Stimulated activated CD4-positive, alpha-beta T cell treated with anti-CD3 and anti-CD28 coated beads, Interleukin-2, amount 100 ng/mL, for 24 hours (primary cell): ENCODE results near the gene HOXC10.

Experiments
- DNase-seq, 2 donors: peaks; one replicate each; pipeline ENCODE4 v3.0.0-alpha.2; 2020

Gene HOXC10

DNA sequence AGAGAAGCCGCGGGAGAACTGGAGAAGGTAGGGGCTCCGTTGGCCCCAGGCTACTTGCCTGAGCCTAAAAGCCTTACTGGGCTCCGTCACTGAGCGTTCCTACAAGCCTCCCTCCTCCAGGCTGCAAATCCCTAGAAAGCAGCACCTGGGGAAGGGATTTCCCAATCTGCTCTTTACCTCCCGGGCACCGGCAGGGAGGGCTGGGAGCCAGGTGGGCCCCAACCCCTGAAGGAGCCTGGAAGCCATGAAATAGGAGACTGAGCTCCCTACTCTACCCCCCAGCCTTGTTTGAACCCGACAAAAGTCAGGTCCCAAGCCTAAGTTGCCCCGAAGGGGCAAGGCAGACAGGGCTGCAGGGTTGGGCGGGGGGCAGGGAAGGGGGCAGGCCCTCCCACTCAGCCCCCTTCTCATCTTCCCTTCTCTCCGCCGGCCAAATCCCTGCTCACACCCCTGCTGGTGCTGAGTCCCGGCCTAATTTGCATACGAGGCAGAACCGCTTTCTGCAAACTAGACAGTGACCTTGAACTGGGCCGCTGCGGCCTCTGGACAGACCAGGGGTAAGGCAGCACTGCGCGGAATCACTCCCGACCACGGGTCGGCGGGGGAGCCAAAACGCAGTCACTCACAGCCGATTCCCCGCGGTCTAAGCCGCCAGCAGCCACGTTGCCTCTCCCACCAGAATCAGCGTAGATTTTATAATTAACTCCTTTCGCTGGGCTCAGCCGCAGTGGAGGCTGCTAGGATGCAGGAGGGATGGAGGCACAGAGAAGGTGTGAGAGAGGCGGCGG lies 34.0 kb upstream of the HOXC10 start:
- no peak for DNase-seq

DNA sequence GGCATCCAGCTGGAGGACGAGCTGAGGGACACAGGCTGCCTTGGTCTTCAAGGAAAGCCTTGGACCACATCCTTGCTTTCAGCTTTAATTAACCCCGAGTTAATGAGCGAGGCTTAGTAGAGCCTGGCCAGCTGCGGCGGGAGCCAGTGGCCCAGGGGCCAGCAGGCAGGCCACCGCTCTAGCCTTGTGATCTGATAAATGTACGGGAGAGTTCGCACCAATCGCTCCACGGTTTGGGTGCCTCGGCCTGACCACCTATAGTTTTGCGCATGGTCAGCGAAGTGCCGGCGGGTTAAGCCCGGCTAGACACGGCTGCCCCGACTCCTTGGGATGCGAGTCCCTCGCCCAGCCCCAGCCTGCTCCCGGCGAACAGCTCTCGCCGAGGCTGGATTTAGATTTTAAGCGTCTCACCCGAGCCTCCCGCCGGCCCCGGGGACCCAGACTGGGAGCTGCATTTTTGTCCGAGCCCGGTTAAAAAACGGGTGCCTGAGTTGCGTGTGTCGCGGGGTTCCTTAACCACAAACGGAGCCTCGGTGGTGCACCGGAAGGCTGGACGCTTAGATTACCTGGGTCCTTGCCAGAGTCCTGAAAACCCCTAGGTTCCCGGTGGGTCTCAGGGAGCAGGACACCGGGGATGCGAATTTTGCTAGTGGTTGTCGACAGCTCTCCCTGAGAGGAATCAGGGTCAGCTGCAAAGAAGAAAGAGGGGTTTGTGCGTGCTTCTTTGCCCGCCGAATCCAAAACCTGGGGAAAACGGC lies 33.2 kb upstream of the HOXC10 start:
- no peak for DNase-seq

DNA sequence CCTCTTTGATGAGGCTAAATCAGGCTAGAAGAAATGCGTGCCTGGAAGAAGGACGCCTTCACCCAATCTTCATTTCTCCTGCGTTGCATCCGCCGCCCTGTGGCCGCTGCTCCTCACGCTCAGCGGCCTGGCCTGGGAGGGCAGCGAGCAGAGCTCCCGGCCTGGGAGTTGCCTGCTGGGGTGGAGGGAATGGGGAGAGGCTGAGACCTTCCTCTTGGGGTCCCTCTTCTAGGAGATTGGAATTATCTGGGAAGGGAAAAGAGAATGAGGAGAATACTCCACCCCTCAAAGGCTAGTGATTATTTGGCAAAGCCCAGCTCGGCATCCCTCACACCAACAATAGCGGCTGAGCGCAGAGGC lies 32.6 kb upstream of the HOXC10 start:
- no peak for DNase-seq

DNA sequence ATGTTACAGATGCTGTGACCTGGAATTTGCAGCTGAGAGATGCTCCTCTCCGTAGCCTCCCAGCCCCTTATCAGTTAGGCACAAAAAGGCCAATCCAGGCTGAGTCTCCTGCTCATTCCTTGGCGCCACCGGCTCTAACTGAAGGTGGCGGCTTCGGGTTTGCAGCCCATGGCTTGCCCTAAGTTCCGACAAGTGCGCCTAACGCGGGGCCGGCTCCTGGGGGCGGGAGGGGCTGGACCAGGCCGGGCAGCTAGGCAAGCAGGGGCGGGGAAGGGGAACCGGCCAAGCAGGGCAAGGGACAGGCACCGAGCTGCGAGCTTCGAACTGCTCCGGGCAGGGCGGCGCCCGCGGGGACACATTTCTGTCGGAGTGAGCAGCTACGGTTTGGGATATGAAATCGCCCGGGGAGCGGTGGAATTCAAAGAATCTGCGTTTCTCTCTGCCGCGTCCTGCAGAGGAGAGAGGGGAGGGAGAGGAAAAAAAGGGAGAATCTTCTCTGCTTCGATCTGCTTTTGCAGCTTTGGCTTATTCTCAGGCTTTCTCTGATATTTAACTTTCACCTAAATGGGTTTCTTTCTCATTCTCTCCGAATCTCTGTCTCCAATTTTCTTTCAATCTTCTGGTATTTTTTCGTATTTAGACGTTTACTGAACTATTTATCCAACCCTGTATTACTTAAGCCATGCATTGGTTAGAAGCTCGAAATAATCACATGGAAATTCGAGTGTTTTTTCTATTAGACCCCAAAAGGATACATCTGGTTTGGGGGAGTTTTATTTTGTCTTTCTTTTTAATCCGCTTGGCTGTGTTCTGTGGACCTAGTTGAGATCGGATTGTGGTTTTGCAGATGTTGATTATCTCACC lies 31.8 kb upstream of the HOXC10 start:
- no peak for DNase-seq

DNA sequence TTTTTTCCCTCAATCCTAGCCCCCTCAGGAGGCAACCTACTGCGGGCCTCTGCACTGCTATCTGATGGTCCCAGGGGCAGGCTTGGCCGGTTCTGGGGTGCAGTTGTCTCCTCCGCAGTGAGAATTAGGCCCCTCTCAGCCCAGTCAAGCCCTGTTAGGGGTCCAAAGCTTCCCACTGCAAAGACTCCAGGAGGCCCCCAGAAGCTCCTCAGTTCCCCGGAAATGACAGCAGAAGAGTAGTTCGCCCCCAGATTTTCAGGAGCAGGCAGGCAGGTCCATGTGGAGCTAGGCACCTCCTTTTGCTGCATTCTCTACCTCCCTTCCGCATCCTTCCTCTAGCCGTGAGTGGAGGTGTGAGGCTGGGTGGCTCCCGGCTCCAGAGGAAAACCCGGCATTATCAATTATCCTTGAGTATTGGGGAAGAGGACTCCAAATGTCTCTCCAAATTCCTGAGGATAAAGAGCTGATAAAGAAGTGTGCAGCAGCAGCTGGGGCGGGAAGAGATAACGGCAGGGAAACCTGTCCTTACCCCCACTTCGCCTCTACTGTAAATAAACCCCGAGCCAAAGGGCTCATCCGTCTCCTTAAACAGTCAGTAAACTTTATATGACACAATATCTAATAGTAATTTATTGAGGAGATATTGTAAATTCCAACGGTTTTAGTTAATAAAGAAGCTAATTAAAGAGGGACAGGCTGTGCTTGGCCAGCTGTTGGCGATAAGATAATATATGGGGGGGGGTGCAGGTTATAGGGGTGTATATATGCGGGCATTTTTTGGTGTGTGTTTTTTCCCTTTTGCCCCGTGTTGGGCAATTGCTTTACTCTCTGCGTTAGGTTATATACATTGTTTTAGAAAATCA lies 30.9 kb upstream of the HOXC10 start:
- no peak for DNase-seq

DNA sequence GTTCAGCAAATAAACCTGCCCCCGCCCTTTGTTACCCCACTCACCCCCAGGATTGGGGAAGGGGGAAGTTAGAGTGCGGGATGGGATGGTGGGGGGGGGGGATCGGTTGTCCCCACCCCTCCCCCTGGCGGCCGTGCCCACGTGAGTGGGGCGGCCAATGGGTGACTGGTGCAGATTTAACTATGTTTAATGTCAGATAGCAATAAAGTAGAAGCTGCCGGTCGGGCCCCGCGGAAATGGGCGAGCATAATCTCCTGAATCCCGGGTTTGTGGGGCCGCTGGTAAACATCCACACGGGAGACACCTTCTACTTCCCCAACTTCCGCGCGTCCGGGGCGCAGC lies 30.3 kb upstream of the HOXC10 start, which contains the start of gene HOXC12:
TSS of gene HOXC12 (plus strand) at position 210 of the 342 bp plus-strand sequence. CDS start at position 237, 27 bp downstream.
- DNase-seq: no peak

DNA sequence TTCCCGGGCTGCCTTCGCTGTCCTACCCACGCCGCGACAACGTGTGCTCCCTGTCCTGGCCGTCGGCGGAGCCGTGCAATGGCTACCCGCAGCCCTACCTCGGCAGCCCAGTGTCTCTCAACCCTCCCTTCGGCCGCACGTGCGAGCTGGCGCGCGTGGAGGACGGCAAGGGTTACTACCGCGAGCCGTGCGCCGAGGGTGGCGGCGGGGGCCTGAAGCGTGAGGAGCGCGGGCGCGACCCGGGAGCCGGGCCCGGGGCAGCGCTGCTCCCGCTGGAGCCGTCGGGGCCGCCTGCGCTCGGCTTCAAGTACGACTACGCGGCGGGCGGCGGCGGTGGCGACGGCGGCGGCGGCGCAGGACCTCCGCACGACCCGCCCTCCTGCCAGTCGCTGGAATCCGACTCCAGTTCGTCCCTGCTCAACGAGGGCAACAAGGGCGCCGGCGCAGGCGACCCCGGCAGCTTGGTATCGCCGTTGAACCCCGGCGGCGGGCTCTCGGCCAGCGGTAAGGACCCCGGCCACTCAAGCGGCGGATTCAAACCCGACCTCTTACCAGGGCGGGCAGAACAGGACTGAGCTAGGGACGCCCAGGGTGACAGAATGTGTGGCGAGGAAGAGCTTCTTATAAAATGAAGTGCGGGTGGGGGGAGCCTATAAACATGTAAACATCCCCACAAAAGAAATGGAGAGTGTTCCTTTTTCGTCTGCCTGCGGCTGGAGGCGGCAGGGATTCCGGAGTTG lies 29.7 kb upstream of the HOXC10 start:
- no peak for DNase-seq

DNA sequence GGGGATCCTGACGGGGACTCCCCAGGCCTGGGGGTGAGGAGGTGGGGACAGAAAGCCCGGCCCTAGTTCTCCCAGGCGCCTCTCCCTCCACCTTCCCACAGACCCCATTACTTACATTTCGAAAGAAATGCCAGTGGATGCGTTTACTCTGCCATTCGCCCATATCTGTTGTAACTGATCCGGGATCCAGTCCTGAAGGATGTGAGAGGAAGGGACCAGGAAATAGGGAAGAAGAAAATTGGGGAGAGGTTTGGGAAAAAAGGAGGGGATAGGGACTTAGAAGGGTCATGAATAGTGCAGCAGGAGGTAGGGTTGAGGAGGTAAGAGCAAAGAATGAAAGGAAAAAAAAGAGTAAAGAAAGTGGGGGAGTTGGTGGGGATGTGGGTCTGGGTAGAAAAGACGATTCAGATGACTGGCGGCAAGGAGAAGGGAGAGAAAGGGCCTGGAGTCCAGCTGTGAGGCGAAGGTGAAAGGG lies 29.1 kb upstream of the HOXC10 start:
- DNase-seq: no peak

DNA sequence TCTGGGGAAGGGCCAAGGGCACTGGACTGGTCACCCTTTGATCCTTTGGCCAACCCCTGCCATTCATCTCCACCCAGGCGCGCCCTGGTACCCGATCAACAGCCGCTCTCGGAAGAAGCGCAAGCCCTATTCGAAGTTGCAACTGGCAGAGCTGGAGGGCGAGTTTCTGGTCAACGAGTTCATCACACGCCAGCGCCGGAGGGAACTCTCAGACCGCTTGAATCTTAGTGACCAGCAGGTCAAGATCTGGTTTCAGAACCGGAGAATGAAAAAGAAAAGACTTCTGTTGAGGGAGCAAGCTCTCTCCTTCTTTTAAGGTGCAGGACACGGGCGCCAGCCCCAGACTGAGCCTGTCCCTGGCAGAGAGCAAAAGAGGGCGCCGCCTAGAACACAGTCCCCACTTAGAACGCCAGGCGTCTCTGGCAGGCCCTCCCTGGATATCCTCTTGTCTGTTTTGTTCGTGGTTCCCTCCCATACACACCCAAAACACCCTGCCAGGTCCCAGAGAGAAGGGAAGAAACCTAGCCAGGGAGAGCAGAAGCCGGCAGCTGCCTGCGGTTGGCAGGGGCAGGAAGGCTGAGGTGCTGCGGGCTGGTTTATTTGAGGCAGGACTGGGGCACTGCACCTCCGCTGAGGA lies 28.6 kb upstream of the HOXC10 start:
- DNase-seq: no peak

DNA sequence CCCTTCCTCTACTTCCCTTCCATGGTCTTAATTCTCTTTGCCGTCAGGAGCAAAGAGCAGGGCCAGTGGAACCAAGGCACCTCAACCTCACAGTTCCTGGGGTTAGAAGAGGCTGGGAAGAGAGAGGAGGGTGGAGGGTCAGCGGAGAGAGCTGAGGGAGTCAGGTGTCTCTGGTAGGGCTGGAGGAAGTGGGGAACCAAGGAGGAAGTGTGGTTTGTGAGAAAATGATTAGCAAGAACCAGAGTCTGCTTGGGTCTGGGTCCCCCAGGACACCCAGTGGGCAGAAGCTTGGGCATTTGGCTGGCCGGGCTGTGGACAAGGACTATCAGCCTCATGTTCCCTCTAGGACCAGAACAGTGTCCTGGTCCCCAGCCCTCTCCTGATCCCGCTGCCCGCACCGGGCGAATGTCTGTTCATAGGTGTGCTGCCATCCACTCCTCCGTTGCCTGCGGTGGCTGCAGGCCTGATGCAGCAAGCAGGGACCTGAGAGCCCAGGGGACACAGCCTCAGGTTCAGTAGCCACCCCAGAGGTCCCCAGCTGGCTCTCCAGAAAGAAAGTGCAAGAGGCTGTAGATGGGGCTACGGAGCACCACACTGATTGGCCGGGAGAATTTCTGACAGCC lies 27.9 kb upstream of the HOXC10 start:
- no peak for DNase-seq

DNA sequence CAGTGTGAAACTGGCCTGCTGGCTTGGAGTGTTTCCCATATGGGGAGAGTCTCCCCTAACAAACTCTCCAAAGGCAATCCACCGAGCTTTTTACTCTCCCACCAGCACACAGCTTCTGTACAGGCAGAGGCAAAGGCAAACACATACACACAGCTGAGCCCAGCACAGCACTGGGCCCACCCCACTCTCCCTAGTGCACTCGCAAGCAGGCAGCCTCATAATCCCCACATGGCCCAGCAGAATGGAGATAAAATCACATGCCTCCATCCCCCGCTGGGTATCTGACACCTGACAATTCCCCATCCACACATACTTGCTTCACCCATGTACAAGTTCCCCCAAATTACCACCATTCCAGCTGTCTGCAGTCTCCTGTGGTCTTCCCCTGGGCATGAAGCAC lies 26.8 kb upstream of the HOXC10 start:
- no peak for DNase-seq

DNA sequence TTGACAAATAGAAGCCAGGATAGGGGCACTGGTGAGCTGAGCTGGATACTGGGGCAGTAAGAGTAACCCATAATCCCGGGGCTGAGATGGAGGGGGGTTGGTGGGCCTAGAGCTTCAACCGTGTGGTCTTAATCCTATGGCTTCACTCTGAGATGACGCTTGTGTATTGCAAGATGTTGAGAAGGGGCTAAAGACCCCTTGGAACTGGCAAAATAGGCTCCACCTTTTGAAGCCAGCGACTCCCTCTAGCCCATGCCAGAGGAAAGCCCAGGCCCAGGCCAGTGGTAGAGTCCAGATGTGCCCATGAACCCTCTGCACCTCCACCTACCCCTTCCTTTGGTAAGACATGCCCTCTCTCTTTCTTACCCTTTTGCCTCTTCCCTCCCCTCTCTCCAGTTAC lies 25.6 kb upstream of the HOXC10 start:
- DNase-seq: no peak

DNA sequence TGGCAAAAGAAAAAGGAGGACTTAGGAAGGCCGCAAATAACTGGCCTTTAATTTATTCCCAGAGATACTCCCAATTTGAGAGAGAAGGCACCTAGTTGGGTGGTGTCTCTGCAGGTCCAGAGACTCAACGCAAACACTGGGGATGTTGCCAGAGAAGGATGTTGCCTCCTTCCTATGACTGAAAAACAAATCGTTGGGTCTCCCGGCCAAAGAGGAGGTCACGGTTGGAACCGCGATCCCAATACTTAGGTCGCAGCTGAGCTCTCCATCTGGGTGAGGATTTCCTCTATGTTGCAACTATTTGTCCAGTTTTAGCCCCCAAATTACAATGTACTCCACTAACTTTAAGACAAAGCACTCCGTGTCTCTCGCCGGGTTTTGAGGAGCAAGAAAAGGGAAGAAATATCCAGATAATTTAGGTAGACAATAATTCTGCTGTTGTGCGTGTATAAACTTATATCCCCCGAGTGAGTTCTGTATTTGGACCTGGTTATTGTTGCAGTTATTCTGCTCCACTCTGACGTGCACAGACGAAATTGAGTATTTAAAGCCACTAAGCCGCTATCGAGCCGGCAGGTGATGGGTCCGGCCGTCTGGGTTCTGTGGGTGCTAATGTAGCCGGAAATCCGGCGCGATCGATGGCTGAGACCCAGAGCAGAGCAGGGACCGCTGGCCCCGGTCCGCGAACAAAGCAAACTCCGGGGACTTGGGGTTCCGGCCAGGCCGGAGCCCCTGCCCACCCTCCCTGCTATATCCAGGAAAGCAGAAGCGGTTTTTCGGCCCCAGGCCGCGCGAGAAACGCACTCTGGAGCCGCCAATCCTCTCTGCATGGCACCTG lies 24.5 kb upstream of the HOXC10 start:
- no peak for DNase-seq

DNA sequence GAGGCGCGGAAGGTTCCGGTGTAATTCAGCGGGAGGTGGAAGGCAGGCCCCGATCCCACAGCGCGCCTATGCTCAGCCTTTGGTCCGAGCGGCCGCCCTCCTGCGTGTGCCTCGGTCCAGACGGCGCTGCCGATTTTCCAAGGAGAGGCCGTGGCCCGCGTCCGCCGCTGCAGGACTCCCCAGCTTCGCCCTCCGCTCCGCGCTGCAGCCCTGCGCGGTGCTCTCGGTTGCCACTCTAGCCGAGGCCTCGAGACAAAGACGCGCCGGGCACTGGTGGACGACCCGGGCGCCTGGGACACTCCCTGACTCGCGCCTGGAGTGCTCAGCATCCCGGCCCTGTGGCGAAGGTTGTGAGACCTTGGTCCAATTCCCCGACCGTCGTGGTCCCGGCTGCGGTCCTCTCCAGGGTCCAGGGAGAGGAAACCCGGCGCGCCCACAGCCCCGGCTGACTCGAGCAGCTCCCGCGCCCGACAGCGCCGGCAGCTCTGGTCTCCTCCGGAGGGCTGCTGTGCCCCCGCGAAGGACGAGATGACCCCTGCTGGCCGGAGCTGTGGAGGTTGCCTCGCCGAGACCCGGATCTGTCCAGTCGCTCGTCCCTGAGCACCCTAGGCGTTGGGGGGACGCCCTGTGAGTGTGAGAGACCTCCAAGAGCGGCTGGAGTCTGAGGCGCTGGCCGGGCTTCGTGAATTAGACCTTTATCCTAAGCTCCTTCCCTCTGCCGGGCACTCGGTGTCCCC lies 23.8 kb upstream of the HOXC10 start:
- no peak for DNase-seq

DNA sequence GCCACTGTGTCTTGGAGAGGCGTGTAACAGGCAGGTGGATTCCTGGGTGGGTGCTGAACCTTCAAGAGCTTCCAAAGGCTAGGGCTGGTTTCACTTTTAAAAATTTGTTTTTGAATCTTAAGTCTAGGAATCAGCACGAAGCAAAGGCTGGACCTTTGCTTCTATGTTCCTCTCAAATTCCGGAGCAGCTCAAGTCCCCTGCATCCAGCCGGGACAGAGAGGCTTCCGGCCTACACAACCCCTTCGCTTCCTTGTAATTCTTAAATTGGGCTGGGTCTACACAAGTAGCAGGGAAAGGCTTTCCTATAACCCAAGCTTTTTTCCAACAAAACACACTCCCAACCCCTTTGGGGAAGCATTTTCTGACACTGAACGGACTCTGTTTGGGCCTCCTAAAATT lies 21.9 kb upstream of the HOXC10 start:
- no peak for DNase-seq

DNA sequence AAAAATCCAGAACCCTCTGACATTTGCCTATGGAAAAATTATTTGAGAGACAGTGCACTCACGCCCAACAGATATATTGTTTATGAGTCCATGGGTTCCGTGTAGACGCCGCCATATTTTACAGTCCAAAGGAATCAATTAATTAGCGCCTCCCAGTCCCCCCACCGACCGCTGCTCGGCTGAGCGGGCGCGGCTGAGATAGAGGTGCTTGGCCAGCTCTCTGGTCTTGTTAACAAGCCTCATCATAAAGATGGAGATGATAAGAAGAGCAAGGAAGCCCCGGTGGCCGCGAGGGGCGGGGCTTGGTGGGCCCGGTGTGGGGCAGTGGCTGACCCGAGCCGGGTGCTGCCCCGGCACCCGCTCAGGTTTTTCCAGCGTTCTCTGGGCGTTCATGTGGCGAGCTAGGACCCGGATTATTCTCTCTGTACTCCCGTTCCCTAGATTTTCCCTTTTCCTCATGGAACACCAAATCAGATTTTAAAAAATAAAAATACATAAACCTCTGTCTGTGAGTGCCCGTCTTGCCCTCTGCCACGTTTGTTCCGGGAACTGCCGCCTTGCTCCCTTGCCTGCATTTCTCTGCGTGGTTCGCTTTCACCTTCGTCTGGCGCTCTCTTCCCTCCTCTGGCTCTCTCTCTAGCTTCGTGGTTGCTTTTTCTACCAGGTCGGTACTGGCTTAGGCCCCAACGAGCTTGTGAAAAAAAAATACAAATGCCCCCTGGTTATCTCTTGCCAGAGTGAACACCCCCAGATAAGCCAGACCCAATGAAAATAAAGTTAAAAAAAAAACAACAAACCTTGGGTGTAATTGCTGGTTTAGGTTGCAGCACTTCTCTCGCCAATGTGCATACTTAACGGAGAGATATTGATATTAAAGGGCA lies 21.3 kb upstream of the HOXC10 start:
- DNase-seq: no peak

DNA sequence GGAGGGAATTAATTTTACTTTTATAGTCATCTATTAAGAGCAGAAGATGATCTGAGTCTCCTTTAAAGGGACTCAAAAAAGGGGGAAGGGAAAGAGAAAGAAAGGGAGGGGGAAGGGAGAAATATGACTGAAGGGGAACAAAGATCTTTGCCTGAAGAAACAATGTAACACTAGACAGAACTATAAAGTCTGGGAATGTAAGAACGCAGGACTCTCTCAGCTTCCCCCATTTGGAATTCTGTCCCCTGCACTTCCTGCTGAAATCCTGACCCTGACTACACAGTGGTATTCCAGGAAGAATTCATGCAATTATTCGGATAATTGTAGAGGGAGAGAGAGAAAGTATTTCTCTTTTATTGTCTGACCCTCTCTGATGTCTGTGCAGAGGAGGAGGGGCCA lies 20.6 kb upstream of the HOXC10 start:
- no peak for DNase-seq
